Osteocyte (in vitro differentiated cells): Measurements from ENCODE around the gene LRIG1. TPM values are rescaled to one million over a fixed set of nuclear protein-coding genes. Genes with fewer than 3 reads are reported as not detected.

Source experiments
- DNase-seq: peaks from one replicate; pipeline ENCODE4 v3.0.0; 2021; ENCODE audit warnings: mixed read lengths; ENCODE audit not compliant: unreplicated experiment; ENCODE audit errors: extremely low spot score
- H3K27ac Mint-ChIP-seq: one replicate; pipeline ENCODE4 v1.8.0; 2021; ENCODE audit warnings: mild to moderate bottlenecking, mixed read lengths; ENCODE audit not compliant: unreplicated experiment
- H3K27me3 Mint-ChIP-seq: one replicate; pipeline ENCODE4 v1.8.0; 2021; ENCODE audit warnings: mixed read lengths; ENCODE audit not compliant: unreplicated experiment
- H3K36me3 Mint-ChIP-seq: one replicate; pipeline ENCODE4 v1.8.0; 2021; ENCODE audit warnings: mixed read lengths; ENCODE audit not compliant: unreplicated experiment
- H3K4me1 Mint-ChIP-seq: one replicate; pipeline ENCODE4 v1.8.0; 2021; ENCODE audit warnings: mixed read lengths; ENCODE audit not compliant: unreplicated experiment
- H3K4me3 Mint-ChIP-seq: one replicate; pipeline ENCODE4 v1.8.0; 2021; ENCODE audit warnings: mild to moderate bottlenecking, moderate library complexity, mixed read lengths; ENCODE audit not compliant: unreplicated experiment
- H3K9me3 Mint-ChIP-seq: one replicate; pipeline ENCODE4 v1.8.0; 2021; ENCODE audit warnings: mixed read lengths; ENCODE audit not compliant: unreplicated experiment
- total RNA-seq: library from RNA; stranded (reverse); gene quantifications from 2 replicates; pipeline ENCODE4 v1.2.1, GENCODE V29; 2021
- TF ChIP-seq, protein P1 (sequence below): fragments of 200-600 bp; sonication (generic); IDR thresholded peaks from 2 replicates; pipeline ENCODE4 v1.5.0; 2021; ENCODE audit warnings: antibody characterized with exemption, mild to moderate bottlenecking, moderate library complexity

Gene LRIG1
- total RNA-seq, 1 donor from 2014 or later: 60.8 TPM

DNA sequence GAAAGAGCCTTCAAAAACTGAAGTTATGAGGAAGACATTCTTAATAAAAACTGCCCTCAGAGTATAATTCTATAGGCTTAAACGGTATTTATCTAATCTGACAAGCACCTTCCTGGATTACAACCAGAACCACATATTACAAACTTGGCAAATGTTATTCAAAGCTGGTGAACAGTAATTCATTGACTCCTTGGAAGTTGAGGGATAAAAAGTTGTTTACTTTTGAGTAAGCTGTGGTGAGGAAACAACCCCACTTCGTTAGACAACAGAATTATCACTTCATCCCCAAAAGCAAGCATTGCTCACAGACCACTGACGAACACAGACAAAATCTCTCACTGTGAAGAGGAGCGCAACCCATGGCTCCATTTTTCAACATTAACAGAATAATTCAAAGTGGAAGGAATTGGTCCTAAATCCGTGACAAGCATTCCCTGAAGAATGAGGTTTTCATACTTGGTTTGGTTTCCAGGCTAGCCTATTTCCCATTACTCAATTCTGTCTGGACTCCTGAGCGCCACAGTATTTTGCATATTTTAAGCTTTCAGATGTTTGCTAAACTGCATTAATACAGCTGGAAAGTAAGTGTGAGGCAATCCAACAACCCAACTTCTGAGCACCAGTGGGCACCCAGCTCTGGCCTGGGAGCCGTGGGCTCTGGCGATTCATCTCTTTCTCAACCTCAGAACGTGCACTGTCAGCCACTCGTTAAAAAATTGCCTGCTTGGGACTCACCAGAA is 32.7 kb downstream of the LRIG1 start:
- peaks cover 63% of the 10 kb centered on the region for H3K4me1 Mint-ChIP-seq
- no peaks in the 10 kb centered on the region for H3K9me3 Mint-ChIP-seq
- H3K27ac Mint-ChIP-seq: no peak overlapping the region
- H3K27me3 Mint-ChIP-seq: no peaks in the 10 kb centered on the region
- peaks cover 5% of the 10 kb centered on the region for H3K36me3 Mint-ChIP-seq
- DNase-seq: no peak
- no peak overlapping the region for H3K4me3 Mint-ChIP-seq
- TF ChIP-seq, protein P1, sequence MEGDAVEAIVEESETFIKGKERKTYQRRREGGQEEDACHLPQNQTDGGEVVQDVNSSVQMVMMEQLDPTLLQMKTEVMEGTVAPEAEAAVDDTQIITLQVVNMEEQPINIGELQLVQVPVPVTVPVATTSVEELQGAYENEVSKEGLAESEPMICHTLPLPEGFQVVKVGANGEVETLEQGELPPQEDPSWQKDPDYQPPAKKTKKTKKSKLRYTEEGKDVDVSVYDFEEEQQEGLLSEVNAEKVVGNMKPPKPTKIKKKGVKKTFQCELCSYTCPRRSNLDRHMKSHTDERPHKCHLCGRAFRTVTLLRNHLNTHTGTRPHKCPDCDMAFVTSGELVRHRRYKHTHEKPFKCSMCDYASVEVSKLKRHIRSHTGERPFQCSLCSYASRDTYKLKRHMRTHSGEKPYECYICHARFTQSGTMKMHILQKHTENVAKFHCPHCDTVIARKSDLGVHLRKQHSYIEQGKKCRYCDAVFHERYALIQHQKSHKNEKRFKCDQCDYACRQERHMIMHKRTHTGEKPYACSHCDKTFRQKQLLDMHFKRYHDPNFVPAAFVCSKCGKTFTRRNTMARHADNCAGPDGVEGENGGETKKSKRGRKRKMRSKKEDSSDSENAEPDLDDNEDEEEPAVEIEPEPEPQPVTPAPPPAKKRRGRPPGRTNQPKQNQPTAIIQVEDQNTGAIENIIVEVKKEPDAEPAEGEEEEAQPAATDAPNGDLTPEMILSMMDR: no peak

DNA sequence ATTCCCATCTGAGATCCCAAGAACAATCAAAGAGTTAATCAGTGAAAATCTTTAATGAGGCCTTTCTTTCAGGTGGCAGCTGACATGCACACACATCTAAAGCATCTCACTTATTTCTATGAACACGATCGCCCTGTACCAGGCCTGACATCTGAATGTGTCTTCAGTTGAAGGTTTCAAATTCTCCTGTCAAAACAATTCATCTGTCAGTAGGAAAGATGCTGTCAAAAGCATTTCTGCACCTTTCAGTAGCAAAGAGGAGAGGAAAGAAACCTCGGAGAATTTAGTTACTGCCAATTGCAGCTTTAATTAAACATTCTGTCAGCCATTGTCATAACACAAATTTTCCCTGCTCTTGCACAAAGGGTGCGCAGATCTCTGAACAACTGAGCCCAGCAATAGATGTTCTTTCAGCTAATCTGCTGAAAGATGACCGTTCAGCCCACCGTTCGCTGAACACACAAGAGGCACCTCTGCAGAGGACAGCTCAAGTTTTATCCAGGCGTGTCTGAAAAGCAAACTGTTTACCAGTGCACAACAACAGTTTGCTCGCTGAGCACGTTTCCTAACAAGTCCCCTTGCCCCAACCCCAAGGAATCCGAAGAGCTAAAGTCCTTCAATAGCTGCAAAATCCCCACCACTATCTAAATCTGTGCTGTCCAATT is 34.1 kb downstream of the LRIG1 start:
- TF ChIP-seq, protein P1: no peak
- no peak for DNase-seq
- Mint-ChIP-seq H3K4me1 (peaks cover 64% of the 10 kb centered on the region), H3K27ac (no peak overlapping the region), H3K27me3 (no peaks in the 10 kb centered on the region), H3K36me3 (peaks cover 5% of the 10 kb centered on the region), H3K9me3 (no peaks in the 10 kb centered on the region), H3K4me3 (no peak overlapping the region)

DNA sequence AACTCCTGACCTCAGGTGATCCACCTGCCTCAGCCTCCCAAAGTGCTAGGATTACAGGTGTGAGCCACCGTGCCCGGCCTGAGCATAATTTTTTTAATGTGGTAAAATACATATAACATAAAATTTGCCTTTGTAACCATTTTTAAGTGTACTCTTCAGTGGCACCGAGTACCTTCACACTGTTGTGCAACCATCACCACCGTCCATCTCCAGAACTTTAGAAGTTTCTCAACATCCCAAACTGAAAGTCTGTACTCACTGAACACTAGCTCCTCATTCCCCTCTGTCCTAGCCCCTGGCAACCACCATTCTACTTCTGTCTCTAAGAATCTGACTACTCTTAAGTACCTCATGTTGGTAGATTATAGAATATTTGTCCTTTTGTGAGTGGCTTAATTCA is 35.2 kb downstream of the LRIG1 start:
- Mint-ChIP-seq H3K36me3 (peaks cover 9% of the 10 kb centered on the region), H3K27me3 (no peaks in the 10 kb centered on the region), H3K27ac (no peak overlapping the region), H3K4me1 (peaks cover 58% of the 10 kb centered on the region), H3K9me3 (no peaks in the 10 kb centered on the region), H3K4me3 (no peak overlapping the region)
- no peak for DNase-seq
- TF ChIP-seq, protein P1: no peak

DNA sequence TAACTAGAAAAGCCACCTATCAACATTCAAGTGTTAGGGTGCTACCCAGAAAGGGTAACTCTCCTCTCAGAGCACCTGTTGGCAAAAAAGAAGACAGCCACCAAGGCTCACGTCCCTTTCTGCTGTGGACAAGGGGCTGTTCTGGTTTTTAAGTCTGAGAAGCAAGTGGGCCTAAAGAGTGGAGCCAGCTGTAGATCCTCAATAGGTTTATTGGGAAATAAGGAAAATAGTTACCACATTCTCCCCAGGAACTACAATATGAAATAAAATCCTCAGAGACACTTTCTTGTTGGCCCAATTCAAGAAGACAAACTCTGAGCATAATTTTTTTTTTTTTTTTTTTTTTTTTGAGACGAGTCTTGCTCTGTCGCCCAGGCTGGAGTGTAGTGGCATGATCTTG is 35.8 kb downstream of the LRIG1 start:
- H3K9me3 Mint-ChIP-seq: no peaks in the 10 kb centered on the region
- TF ChIP-seq, protein P1: no peak

DNA sequence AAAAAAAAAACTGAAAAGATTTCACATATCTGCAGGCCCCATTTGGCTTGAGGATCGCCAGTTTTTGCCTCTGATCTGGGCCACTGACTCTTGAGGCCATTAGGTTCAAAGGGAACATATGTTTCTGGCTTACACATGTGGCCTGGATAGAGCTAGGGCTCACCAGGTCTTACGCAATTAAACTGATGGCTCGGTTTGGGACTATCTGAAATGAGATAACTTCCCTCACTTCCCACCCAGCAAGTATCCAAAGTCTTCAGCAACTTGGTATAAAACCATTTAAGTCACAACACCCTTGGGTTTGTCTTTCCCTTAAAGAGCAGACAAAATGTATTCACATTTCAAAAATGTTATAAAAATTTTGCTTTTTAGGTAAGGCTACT is 36.3 kb downstream of the LRIG1 start:
- H3K27me3 Mint-ChIP-seq: no peaks in the 10 kb centered on the region
- peaks cover 20% of the 10 kb centered on the region for H3K36me3 Mint-ChIP-seq
- no peak overlapping the region for H3K4me3 Mint-ChIP-seq
- TF ChIP-seq, protein P1: no peak
- H3K9me3 Mint-ChIP-seq: no peaks in the 10 kb centered on the region
- H3K27ac Mint-ChIP-seq: no peak overlapping the region
- no peak for DNase-seq
- H3K4me1 Mint-ChIP-seq: peaks cover 50% of the 10 kb centered on the region

More for the DNA sequence above, 35.8 kb downstream of the LRIG1 start:
- peaks cover 15% of the 10 kb centered on the region for H3K36me3 Mint-ChIP-seq
- H3K27ac Mint-ChIP-seq: no peak overlapping the region
- no peak overlapping the region for H3K4me3 Mint-ChIP-seq
- H3K4me1 Mint-ChIP-seq: peaks cover 53% of the 10 kb centered on the region
- H3K27me3 Mint-ChIP-seq: no peaks in the 10 kb centered on the region
- DNase-seq: no peak
